Middle frontal gyrus (tissue), 1 donor: ENCODE measurements around the gene CFAP46.

Experiments used
- DNase-seq: peaks from one replicate; pipeline ENCODE4 v3.0.0-alpha.2; 2015; ENCODE audit warnings: low spot score; ENCODE audit errors: extremely low spot score

Gene CFAP46

GRCh38 chr10:132865851-132866600, 76.3 kb downstream of the CFAP46 start:
- DNase-seq = no peak

- no peak for DNase-seq
Measured at GRCh38 chr10:132865171-132865631, 77.2 kb downstream of the CFAP46 start.

GRCh38 chr10:132862485-132863420, 79.6 kb downstream of the CFAP46 start:
- no peak for DNase-seq

GRCh38 chr10:132861884-132862461, 80.4 kb downstream of the CFAP46 start:
- DNase-seq = no peak

- DNase-seq = no peak
Measured at GRCh38 chr10:132861116-132861691, 81.2 kb downstream of the CFAP46 start.

GRCh38 chr10:132860532-132860931, 81.8 kb downstream of the CFAP46 start:
- no peak for DNase-seq

- no peak for DNase-seq
Measured at GRCh38 chr10:132859084-132859855, 83.1 kb downstream of the CFAP46 start.

- no peak for DNase-seq
Measured at GRCh38 chr10:132858121-132859081, 84.0 kb downstream of the CFAP46 start.

GRCh38 chr10:132856869-132857524, 85.4 kb downstream of the CFAP46 start:
- no peak for DNase-seq

GRCh38 chr10:132855889-132856288, 86.5 kb downstream of the CFAP46 start:
- DNase-seq = no peak

- no peak for DNase-seq
Measured at GRCh38 chr10:132851451-132851850, 90.9 kb downstream of the CFAP46 start.

- DNase-seq = no peak
Measured at GRCh38 chr10:132850896-132851295, 91.5 kb downstream of the CFAP46 start.

GRCh38 chr10:132850246-132850645, 92.1 kb downstream of the CFAP46 start:
- no peak for DNase-seq

- no peak for DNase-seq
Measured at GRCh38 chr10:132849546-132850031, 92.8 kb downstream of the CFAP46 start.

GRCh38 chr10:132848951-132849545, 93.3 kb downstream of the CFAP46 start:
- no peak for DNase-seq

- no peak for DNase-seq
Measured at GRCh38 chr10:132848291-132848701, 94.1 kb downstream of the CFAP46 start.

GRCh38 chr10:132847856-132848255, 94.5 kb downstream of the CFAP46 start:
- DNase-seq = no peak

GRCh38 chr10:132847416-132847777, 95.0 kb downstream of the CFAP46 start:
- no peak for DNase-seq
